HG03460 (cell line): ENCODE results near the gene CEP131.

Experiments
- ATAC-seq: cut with Tn5 transposase; IDR thresholded peaks from one replicate; pipeline ENCODE4 v1.9.1; 2021; ENCODE audit not compliant: unreplicated experiment

CEP131 gene

GRCh38 chr17:81238815-81239713, 16.3 kb upstream of the CEP131 start, which contains the start of the genes NDUFAF8 and TEPSIN:
TSS of gene NDUFAF8 (plus strand) at chr17:81239318. CDS start at chr17:81239364, 46 bp downstream.
TSS of gene TEPSIN (minus strand) at chr17:81239055. CDS start at chr17:81239033, 22 bp downstream.
- peak; percentile 89 for ATAC-seq

- ATAC-seq = no peak
These were observed 15.7 kb upstream of the CEP131 start for GRCh38 chr17:81238490-81238814.

GRCh38 chr17:81237591-81238489, 15.1 kb upstream of the CEP131 start:
- ATAC-seq = no peak

GRCh38 chr17:81236784-81237183, 14.0 kb upstream of the CEP131 start:
- ATAC-seq = no peak

GRCh38 chr17:81235822-81236740, 13.3 kb upstream of the CEP131 start:
- no peak for ATAC-seq

GRCh38 chr17:81234940-81235821, 12.4 kb upstream of the CEP131 start:
- ATAC-seq = no peak

GRCh38 chr17:81234506-81234855, 11.7 kb upstream of the CEP131 start:
- ATAC-seq = no peak

- ATAC-seq = no peak
These were observed 11.2 kb upstream of the CEP131 start for GRCh38 chr17:81233811-81234505.

GRCh38 chr17:81233316-81233715, 10.6 kb upstream of the CEP131 start:
- no peak for ATAC-seq

GRCh38 chr17:81232616-81233241, 10.0 kb upstream of the CEP131 start:
- no peak for ATAC-seq

- no peak for ATAC-seq
These were observed 9.2 kb upstream of the CEP131 start for GRCh38 chr17:81231766-81232581.

- ATAC-seq = no peak
These were observed 8.4 kb upstream of the CEP131 start for GRCh38 chr17:81231121-81231645.

GRCh38 chr17:81230043-81230820, 7.5 kb upstream of the CEP131 start:
- no peak for ATAC-seq

- no peak for ATAC-seq
These were observed 6.8 kb upstream of the CEP131 start for GRCh38 chr17:81229666-81229920.

GRCh38 chr17:81228834-81229665, 6.3 kb upstream of the CEP131 start:
- ATAC-seq = no peak

GRCh38 chr17:81228420-81228819, 5.7 kb upstream of the CEP131 start:
- ATAC-seq = no peak
